ENCODE data around the gene PLEKHM3.
A peak's percentile ranks its signal among the peaks of the same experiment; 100 is the strongest.
"Not testable (repeated sequence)": the region's sequence is repeated elsewhere in the genome, so short reads cannot be mapped to it uniquely, and the experiment has no call there.

The PLEKHM3 gene

GRCh38 chr2:208037564-208038487 lies 12.5 kb upstream of the PLEKHM3 start:
- no peak for DNase-seq (ENCODE audit: low read depth)
- no peak overlapping the region for H3K4me3 ChIP-seq (ENCODE audit: low read depth, low read length)

DNA sequence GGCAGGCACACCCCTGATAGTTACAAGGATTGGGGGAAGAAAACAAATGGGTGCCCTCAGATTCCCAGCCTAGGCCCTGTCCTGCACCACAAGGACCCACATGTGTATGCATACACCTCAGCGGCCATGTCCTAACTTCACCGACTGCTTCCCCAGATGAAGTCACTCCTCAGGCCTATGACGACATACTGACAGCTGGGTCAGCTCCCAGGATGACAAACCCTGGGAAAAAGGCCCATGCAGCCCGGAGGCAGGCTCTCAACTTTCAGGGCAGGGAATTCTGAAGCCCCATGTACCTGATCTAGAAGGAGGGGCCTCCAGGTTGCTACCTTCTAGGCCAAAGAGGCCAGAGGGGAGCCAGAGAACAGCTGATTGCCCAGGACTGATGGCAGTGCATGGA lies 11.0 kb upstream of the PLEKHM3 start:
- no peak overlapping the region for H3K4me3 ChIP-seq (ENCODE audit: low read depth, low read length)
- DNase-seq (ENCODE audit: low read depth), result no peak

DNA sequence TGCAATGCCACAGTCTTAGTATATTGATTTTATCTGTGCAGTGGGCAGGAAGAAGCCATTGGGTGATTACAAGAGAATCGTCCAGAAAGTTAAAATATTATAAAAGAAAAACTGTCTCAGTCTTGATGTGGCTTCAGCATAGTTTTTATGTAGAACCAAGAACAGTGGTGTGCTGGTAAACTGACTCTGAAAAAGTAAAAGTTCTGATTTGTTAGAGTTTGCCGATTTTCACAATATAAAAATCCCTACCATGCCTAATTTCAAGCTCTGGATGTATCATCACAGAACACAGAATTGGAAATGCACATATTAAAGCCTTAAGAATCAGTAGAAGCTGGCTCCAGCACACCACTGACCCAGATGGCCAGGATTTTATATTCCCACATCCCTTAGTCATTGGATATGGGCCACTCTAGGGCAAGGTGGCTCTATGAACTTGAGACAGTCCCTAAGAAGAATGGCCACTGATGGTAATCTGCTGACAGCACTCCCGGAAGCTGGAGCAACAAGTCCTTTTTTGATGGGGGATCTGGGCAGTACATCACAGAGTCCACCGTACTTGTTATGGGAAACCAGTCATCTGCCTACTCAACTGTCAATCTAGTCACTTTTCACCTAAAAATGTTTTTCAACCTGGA lies 9.3 kb upstream of the PLEKHM3 start:
- no peak for DNase-seq (ENCODE audit: low read depth)
- no peak overlapping the region for H3K4me3 ChIP-seq (ENCODE audit: low read depth, low read length)

- no peak overlapping the region for H3K4me3 ChIP-seq (ENCODE audit: low read depth, low read length)
- no peak for DNase-seq (ENCODE audit: low read depth)
Observed at GRCh38 chr2:208033701-208034502, 8.6 kb upstream of the PLEKHM3 start.

GRCh38 chr2:208031608-208032019 lies 6.3 kb upstream of the PLEKHM3 start:
- no peak overlapping the region for H3K4me3 ChIP-seq (ENCODE audit: low read depth, low read length)
- no peak for DNase-seq (ENCODE audit: low read depth)

- DNase-seq (ENCODE audit: low read depth), result no peak
- H3K4me3 ChIP-seq (ENCODE audit: low read depth, low read length), result peak overlapping the region; percentile 78
Observed at GRCh38 chr2:208025814-208026184, 472 bp upstream of the PLEKHM3 start.

GRCh38 chr2:208024091-208024490 lies 1.2 kb downstream of the PLEKHM3 start:
- no peak for DNase-seq (ENCODE audit: low read depth)
- H3K4me3 ChIP-seq (ENCODE audit: low read depth, low read length), result no peak overlapping the region

GRCh38 chr2:208020253-208020652 lies 5.1 kb downstream of the PLEKHM3 start:
- DNase-seq (ENCODE audit: low read depth), result no peak
- no peak overlapping the region for H3K4me3 ChIP-seq (ENCODE audit: low read depth, low read length)

- DNase-seq (ENCODE audit: low read depth), result not testable (repeated sequence)
Observed at GRCh38 chr2:208018124-208018712, 7.1 kb downstream of the PLEKHM3 start.

DNA sequence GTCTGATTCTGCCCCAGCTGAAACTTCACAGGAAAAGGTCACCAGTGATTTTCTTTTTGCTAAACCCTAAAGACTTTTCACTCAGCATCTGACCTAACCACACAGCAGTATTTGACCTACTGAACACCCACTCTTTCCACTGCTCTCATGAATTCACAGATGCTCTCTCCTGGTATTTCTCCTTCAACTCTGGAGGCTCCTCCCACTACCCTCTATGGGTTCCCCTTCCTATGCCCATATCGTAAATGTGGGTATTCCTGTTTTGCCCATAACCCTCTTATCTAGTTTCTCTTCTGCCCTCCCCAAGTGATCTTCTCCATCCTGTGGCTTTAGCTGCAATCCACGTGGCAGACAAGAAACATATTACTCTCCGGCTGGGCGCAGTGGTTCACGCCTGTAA lies 7.6 kb downstream of the PLEKHM3 start:
- DNase-seq (ENCODE audit: low read depth), result no peak

More at GRCh38 chr2:208018124-208018712, 7.1 kb downstream of the PLEKHM3 start:
- H3K4me3 ChIP-seq (ENCODE audit: low read depth, low read length), result not testable (repeated sequence)

GRCh38 chr2:208015475-208015874 lies 9.9 kb downstream of the PLEKHM3 start:
- H3K4me3 ChIP-seq (ENCODE audit: low read depth, low read length), result no peak overlapping the region
- no peak for DNase-seq (ENCODE audit: low read depth)

More for the DNA sequence above, 7.6 kb downstream of the PLEKHM3 start:
- no peak overlapping the region for H3K4me3 ChIP-seq (ENCODE audit: low read depth, low read length)

GRCh38 chr2:208013285-208014178 lies 11.8 kb downstream of the PLEKHM3 start:
- H3K4me3 ChIP-seq (ENCODE audit: low read depth, low read length), result no peak overlapping the region
- no peak for DNase-seq (ENCODE audit: low read depth)

DNA sequence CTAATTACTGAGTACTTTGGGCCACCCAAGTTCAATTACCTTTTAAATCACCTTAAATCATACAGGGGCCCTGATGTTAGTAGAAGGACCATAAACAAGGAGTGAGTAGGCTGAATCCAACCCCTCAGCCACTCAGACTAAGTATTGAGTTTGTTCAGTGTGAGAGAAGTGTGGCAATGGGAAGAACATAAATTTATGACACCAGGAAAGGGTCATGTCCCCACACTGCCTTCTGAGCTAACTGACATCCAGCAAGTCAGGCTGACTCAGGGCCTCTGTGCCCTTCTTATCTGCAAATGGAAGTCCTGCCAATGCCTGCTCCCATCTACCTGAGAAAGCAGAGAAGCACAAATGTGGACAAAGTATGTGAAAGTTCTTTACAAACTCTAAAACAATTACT lies 12.9 kb downstream of the PLEKHM3 start:
- H3K4me3 ChIP-seq (ENCODE audit: low read depth, low read length), result no peak overlapping the region
- no peak for DNase-seq (ENCODE audit: low read depth)

GRCh38 chr2:208010506-208010905 lies 14.8 kb downstream of the PLEKHM3 start:
- DNase-seq (ENCODE audit: low read depth), result no peak
- H3K4me3 ChIP-seq (ENCODE audit: low read depth, low read length), result no peak overlapping the region

- no peak for DNase-seq (ENCODE audit: low read depth)
- H3K4me3 ChIP-seq (ENCODE audit: low read depth, low read length), result no peak overlapping the region
Observed at GRCh38 chr2:208006833-208007232, 18.5 kb downstream of the PLEKHM3 start.

DNA sequence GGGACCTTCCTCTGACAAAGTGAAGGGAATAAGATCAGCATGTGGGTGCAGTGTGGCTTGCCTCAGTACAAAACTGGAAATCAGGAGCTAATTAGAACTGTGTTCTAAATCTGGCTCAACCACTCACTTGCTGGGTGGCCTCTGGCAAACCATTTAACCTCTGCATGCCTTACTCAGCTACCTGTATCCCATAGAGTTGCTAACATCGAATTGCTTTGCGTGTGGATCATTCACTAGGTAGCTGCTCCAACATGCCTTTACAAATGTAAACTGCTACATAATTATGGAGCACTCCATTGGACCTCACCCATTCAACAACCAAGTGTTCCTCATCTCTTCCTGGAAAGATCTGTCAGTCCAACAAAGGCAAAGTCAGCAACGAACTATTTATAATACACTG lies 19.0 kb downstream of the PLEKHM3 start:
- no peak overlapping the region for H3K4me3 ChIP-seq (ENCODE audit: low read depth, low read length)
- DNase-seq (ENCODE audit: low read depth), result no peak

GRCh38 chr2:208001924-208002323 lies 23.4 kb downstream of the PLEKHM3 start:
- no peak overlapping the region for H3K4me3 ChIP-seq (ENCODE audit: low read depth, low read length)
- DNase-seq (ENCODE audit: low read depth), result no peak

DNA sequence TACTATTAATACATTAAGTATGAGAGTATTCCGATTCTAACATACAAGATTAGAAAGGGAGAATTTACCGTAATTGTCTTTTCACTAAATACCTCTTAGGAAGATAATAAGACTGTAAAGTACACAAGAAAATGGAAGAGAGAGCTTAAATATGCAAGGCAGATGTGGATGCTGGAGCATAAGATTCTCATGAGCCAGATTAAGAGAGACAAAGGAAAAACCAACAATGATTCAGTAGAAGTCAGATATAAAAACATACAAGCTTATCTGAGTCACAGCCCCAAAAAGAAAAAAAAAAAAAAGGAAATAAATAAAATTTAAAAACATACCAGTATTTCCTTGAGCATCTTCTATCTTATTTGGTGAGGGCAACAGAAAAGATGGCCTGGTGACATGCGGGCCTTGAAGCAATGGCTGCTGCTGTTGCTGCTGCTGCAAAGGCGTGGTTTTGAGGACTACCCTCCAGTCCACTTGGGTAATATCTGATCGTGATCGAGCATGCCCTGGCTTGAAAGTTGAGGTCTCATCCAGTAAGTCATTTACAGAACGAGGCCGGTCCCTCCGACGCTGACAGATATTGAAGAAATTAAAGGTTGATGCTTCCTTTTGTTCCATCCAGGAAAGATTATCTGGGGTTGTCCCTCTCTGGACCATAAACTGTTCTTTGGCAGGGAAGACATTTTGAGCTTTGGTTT lies 24.5 kb downstream of the PLEKHM3 start:
- no peak for DNase-seq (ENCODE audit: low read depth)
- no peak overlapping the region for H3K4me3 ChIP-seq (ENCODE audit: low read depth, low read length)

All from skeletal muscle cell (primary cell).